Stimulated activated CD8-positive, alpha-beta memory T cell treated with anti-CD3 and anti-CD28 coated beads, Interleukin-12 subunit alpha, Interleukin-12 subunit beta, amount 100 ng/mL, for 1 hour (primary cell): ENCODE measurements around the gene CACHD1.

Experiments used
- DNase-seq: peaks from one replicate; pipeline ENCODE4 v3.0.0-alpha.2; 2020; ENCODE audit warnings: low read depth

The CACHD1 gene

DNA sequence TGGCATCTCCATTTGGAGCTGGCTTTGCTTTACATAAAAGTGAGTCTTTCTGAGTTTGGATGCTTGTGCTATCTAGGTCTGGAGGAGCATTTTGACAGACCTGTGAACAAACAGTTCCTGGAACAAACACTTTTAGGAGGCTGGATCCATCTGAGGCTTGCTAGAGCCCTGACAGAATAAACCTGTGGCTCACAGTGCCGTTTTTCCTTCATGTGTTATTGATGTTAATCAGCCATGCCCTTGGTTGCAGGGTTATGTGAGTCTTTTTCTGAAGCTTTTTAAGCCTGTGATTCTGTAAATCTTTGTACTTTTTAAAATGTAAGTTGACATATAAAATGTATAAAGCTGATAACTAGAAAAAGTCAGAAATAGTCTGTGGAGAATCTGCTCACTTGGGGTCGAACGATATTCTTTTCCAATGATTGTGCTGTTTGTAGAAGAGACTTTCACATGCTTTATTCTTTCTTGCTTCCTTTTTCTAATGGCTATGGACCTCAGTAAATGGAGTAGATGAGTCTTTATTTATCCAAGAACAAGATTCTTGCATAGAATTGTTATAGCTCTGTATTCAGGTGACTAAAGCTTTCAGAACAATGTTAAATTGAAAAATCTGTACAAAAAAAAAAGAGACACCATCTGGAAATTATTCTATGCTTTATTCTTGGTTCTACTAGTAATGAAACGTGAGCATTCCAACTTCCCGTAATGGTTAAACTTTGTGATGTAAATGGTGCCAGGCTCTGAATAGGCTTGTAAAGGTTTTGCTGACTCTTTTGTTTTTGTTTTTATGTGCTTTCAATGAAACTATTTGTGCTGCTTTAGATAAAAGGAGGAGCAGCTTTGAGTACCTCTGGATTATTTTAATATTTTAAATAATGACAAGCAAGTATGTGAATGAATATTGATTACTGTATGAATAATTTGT is 53.7 kb downstream of the CACHD1 start:
- no peak for DNase-seq

DNA sequence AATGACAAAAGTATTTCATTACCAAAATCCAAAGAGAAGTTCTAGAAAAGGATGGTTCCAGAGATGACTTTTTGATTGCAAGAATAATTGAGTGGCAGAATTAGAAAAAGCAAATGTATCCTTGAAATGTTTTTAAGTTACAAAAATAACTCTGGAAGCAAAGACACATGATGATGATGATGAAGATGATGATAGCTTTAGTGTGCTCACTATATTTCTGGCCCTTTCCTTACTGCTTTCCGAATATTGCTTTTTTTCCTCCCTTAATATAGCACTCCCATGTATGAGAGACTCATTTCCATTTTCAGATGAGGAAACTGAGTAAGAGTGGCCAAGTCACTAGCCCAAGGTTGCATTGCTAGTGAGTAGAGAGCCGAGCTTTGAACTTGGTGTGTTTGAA is 54.7 kb downstream of the CACHD1 start:
- no peak for DNase-seq

DNA sequence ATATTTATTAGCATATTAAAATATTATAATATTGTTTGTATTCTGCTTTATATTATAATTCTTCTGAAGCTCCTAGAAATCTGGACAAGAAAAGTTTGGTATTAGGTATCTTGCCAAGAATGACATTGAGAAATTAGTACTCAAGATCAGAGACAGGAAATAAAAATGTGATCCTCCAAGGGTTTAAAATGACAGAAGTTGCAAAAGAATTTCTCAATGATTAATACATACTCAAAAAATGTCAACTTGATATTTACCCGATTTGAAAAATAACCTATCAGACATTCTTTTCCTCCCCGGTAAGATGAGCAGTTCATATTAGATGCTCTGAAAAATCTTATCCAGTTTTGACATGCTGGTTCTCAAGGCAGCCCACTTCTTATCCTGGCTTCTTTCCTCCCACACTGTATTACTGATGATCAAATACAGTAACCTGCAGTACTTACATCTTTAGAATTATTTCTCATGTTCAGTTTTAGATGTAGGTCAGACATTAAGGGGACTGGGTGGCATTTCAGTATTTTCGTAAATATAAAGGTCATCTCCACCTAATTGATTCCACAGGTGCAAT is 55.3 kb downstream of the CACHD1 start:
- DNase-seq: no peak

DNA sequence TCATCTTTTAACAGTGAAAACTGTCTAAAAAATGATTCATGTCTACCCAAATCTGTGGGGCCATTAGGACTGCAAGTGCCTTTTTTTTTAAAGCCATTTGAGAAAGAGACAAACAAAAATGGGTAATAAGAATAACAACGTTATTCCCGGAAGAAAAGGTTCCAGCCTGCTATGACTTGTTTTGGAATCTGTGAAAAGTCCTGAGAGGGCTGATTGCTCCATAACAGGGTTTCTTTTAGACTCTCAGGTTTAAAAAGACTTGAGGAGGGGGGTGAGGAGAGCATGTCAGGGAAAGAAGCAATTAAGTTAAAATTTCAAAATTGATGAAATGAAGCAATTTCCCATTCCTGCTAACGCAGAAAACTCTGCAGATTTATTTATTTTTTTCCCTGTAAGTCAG is 56.4 kb downstream of the CACHD1 start:
- DNase-seq: no peak

DNA sequence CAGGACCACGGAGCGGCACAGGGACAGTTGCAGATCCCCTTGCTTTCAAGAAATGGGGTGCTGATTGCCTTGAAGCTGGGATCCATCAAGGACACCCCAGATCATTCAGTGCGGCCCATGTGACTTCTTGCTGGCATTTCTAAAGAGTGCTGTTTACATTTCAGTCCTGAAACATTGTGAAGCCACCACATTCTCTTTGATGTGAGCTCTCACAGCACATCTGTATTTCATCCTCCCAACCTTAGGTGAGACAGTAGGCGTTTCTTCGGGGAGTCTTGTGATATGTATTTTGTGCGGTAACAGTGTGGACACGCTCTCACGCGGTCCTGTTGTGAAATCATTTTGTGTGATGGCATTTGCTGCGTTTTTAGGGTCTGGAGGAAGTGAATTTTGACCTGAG is 57.2 kb downstream of the CACHD1 start:
- no peak for DNase-seq

DNA sequence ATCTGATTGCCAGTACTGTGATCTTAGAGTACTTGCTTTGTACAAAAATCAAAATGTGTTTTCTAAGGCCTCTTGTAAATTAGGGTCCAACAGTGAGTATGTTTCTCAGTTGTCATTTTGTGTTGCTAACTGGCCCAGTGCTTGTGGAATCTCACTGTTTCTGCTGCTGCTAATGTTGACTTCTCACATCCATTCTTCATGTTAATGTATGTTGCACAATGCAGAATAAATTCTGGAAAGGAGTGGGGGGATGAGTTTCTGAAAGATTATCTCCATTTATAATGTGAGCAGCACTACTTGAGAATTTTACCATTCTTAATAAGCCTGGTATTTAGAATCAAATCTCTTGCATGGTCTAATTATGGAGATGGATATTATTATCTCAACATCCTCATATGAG is 57.9 kb downstream of the CACHD1 start:
- no peak for DNase-seq

DNA sequence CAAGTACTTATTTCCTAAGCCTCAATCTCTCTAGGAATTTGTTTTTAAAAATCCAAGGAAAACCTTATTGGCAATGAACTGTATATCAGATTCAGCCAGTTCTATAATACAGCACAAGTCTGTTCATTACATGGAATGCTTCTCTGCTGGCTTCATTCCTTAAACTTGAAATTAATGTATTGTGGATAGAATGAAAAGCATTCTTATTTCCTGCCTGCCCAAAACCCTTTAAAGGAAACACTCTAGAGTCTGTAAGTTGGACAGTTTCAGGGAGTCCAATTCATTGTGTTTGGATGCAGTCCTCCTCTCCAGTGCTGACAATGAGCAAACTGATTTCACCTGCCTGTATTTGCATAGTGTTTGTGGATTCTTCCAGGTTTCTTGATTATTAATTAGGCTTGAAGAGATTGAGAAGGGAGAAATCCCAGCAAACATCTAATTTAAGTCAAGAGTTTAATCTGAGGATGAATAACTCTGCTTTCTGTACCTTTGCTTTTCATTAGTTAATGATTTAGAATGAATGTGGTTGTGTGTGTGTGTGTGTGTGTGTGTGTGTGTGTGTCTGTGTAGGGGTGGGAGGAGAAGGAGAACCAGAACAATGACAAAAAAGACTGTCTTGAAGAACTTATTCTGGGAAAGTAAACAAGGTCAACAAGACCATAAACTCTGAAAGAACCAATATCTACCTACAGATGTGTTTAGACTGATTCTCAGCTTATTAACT is 61.2 kb downstream of the CACHD1 start:
- no peak for DNase-seq

DNA sequence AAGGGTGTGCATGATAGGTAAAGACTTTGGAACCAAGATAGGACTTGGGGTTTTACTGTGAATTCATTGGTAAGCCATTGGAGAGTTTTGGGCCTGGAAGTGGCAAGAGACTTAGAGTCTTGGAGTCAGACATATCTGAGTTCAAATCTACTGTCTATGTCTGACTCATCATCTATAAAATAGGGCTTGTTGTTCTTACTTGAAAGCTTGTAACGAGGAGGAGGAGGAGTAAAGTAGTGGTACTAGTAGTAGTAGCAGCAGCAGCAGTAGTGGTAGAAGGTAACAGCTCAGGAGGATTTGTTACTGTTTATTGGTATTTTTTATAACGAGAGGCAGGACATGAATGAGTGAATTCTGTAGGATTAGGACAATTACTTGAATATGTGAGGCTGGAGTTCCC is 62.7 kb downstream of the CACHD1 start:
- no peak for DNase-seq

DNA sequence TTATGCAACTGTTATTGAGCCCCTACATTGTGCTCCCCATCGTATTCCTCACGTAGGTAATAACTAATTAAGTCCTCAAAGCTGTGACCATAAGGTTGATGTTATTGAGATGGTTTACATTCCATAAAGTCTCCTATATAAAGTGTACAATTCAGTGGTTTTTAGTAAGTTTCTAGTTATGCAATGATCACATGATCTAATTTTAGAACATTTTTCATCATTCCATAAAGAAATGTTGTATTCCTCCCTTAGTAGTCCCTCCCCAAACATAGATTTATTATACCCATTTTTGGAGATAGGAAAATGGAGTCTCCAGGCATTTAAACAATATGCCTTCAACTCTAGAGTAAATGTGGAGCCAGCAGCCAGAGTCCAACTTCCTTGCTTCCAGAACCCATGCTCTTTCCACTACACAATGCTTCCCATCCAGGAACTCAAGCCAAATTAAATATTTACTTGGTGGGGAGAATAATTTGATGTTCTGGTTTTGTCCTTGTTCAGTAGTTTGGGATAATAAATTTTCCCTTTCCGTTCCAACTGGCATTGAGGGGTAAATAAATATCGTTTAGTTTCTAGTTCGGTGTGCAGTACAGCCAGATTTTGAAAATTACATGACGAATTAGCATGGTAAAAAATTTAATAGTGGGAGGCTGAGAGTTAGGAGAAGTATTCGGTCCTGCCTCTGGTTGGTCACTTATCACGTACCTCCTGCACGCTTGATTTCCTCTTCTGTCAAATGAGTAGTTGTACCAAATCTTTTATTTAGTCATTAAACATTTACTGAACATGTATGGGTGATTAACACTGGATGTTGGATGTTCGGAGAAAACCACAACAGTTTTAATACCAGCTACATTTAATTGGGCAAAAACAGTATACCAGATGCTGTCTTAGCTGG is 66.3 kb downstream of the CACHD1 start:
- DNase-seq: no peak

DNA sequence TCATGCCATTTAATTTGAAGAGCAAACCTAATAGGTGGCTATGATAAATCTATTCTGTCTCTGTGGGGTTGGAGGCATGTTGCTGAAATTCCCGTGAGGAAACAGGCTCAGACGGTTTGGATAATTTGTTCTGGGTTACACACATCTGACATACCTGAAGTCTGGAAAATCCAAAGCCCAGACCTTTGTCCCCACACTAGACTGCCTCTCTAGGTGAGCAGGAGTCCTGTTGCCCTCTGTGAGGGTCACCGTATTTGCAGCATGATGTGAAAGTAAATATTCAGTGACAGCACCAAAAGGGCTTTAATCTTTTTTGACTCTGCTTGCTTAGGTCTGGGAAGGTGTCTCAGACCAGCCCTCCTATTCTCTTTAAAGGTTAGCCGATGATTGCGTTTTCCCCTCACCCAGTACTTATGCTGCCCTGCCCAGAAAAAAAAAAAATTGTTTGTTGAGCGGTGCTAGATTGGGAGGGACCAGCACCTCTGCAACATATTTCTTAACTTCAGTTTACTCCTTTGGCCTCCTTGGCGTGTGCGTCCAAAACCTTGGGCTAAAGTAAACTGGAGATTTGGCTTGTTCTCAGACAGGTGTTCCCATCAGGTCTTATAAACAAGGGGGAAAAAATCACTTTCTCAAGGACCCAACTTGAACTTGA is 67.0 kb downstream of the CACHD1 start:
- no peak for DNase-seq

DNA sequence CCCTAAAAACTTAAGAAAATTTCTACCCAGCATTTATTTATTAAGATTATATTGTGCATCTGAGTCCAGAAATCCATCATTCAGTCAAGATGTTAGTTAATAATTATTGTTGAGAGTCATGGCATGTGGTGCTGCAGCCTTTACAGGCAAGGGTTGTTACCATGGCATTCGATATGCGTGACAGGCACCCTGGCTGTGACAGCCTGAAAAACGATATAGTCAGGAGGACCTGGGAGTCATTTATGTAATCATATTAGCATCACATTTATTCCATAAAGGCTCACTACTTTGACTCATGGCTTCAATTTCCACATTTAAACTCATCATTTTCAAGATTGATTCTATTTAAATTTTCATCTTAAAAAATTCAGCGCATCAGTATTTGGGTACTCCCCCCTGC is 68.0 kb downstream of the CACHD1 start:
- no peak for DNase-seq

DNA sequence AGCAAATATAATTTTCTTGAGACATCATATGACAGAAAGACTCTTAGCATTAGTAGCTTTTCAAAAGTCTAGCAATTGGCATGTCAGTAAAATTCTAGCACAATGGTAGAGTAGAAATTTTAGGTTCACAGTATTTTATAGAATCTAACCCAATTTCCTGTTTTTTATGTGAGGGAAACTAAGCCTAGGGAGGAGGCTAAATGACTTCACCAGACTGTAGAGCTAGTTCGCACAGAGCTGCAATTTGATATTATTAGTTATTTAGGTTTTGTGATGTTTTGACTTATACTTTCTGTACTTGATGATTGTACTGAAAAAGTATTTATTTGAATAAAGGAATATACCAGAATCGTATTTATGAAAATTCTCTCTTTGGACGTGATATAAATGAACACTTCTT is 68.5 kb downstream of the CACHD1 start:
- no peak for DNase-seq

DNA sequence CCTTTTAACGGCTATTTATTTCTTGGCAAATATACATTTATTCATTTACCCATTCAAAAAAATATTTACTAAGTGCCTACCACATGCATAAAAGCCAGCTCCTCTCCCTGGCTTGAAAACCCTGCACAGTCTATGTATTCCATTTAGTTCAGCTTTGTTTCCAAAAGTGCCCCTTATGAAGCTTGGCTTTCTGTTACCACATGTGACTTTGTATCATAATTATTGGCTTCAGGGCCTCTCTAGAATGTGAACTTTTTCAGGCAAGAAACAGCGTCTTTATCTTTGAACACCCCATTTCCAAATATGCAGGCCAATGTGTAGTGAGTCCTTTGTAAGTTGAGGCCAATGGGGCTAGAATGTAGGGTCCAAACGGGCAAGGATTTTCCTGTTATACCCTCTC is 69.4 kb downstream of the CACHD1 start:
- DNase-seq: no peak

DNA sequence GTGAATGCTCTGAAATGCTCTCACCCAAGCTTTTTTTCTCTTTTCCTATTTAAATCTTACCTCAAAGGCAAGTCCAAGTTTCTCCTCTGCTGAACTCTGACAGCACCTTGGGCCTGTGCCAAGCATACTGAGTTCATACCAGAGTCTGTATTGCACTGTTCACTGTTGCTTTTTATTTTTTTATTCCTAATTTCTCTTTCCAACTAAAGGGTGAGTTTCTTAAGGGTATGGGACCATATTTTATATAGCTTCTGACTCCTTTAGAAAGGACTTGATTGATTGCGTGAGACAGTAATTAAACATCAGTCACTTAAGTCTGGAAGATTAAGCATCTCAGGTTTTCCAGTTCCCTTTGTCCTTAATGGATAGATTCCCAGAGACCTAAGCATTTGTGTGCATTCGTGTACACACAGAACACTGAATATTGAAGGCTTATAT is 69.9 kb downstream of the CACHD1 start:
- no peak for DNase-seq

DNA sequence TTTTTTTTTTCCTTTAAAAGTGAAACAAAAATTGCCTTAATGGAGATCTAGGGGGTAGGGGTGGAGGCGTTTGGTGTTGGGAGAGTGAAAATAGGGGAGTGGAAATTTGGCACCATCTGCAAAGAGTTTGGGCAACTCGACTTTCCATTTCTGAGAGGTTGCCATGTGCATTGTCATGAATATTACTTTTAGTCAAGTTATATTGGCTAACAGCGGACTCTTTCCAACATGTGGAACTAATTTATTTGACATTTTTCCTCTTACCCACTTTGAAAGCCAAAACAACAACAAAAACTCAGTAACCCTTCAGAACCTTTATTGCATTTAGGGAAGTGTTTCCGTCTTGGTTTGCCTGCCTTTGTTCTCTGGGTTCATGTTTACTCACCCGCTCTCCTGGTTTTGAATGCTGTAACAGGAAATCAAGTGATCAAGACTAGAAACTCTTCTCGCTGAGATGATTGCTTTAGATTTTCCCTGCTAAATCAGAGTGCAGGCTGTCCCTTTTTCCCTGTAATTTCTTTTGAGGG is 70.4 kb downstream of the CACHD1 start:
- no peak for DNase-seq

DNA sequence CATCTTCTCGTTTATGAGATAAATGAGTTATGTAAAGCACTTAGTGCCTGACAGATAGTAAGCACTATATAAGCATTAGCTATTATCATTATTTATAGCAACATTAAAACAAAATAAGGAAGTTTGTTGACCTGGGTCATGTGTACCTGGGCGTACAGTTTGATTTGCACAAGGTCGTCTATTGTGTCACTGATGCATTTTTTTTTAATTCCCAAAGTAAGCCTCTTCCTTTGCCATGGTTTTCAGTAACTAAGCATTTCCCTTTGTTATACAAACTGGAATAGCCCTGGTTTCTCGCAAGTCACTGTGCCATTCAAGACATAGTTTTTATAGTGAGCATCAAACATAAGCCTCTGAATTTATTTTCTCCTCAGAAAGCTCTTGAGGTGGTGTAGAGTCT is 72.2 kb downstream of the CACHD1 start:
- no peak for DNase-seq

DNA sequence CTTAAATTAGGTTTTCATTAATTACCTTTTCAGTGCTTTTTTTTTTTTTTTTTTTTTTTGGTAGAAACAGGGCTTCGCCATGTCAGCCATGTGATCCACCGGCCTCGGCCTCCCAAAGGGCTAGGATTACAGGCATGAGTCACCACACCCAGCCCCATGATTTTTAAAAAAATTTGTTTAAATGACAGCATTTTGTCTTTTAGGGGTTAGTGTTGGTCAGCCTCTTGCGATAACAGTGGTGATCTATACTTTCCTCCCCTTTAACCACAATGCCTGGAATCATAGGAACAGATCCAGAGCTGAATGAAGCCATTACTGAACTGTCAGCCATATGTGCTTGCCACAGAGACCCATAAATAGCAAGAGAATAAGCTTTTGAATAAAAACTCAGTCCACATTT is 73.9 kb downstream of the CACHD1 start:
- no peak for DNase-seq

DNA sequence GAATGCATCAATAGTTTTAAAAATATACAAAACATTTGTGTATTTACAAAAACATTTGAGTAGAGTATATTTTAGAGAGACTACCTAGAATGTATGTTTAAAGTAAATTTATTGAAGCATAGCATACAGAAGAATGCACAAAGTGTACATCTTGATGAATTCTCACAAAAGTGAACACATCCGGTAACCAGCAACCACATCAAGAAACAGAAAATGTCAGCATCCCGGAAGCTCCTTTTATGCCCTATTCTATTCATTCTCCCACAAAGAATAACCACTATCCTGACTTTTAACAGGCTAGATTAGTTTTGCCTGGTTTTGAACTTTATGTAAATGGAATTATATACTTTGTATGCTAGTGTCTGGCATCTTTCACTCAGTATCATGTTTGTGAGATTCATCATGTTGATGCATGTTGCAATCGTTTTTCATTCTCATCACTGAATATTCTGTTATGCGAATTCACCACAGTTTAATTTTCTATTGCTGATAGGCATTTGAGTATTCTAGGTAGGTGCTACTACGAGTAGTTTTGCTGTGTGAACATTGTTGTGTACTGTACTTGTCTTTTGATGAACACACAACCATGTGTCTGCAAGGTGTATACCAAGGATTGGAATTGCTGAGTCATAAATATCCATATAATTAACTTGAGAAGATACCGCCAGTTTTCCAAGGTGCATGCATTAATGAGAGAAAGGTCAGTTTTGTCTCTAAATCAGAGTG is 75.4 kb downstream of the CACHD1 start:
- no peak for DNase-seq

DNA sequence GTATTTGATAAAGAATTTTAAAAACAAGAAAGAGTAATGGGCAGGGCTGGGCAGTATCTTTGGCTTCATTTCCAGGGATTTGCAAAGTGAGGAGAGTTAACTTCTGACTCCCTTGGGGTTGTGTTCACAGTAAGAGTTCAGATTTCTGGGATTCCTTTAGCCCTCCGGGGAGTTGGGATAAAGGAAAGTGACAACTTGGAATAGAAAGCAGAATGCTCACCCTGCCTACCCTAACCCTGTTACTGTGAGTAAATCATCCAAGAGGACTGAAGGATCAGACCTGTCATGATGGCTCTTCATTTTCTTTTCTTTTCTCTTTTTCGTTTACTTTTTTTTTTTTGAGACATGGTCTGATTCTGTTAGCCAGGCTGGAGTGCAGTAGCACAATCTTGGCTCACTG is 76.1 kb downstream of the CACHD1 start:
- DNase-seq: no peak

DNA sequence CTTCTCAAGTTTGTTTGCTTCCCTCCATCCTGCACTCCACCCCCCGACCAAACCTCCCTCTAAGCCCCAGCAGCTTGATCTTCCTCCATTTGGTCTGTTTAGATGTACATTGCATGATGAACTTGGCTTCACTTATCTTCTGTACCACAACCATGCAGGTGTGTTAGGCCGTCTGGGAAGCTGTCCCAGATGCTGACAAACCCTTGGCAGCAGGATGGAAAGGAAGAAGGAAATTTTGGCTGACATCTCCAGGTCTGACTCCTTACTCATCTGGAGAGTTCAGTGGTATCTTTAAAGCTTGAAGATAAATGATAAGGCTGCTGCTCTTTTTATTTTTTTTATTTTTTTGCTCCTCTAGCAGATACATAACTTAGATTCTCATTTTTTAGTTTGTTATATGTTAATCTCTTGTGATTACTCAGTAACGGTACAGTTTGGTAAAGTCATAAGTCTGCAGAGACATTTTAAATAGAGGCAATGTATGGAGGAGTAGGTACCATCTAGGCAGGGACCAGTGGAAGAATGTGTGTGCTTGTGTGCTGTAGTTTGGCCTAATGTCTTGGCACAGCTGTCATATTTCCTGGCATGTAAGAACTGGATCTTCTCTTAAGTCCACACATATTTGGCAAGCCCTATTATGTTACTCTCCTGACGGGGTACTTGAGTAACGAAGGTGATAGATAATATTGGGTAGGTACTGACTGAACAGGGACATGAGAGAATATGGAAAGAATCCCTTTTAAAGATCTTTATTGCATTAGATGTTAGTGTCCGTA is 79.7 kb downstream of the CACHD1 start:
- no peak for DNase-seq
